GM19452 (cell line): ENCODE data around the gene D2HGDH.
"Not testable (repeated sequence)": the region's sequence is repeated elsewhere in the genome, so short reads cannot be mapped to it uniquely, and the experiment has no call there.

Experiments
- ATAC-seq: cut with Tn5 transposase; IDR thresholded peaks from one replicate; pipeline ENCODE4 v1.9.1; 2021; ENCODE audit not compliant: unreplicated experiment

The D2HGDH gene

GRCh38 chr2:241724975-241725870, 9.2 kb upstream of the D2HGDH start:
- no peak for ATAC-seq

- no peak for ATAC-seq
Observed at GRCh38 chr2:241726459-241726858, 8.0 kb upstream of the D2HGDH start.

GRCh38 chr2:241728000-241728399, 6.4 kb upstream of the D2HGDH start:
- no peak for ATAC-seq

GRCh38 chr2:241728627-241729026, 5.8 kb upstream of the D2HGDH start:
- ATAC-seq, result no peak

- ATAC-seq, result no peak
Observed at GRCh38 chr2:241729868-241730267, 4.6 kb upstream of the D2HGDH start.

- ATAC-seq, result no peak
Observed at GRCh38 chr2:241730671-241731293, 3.6 kb upstream of the D2HGDH start.

GRCh38 chr2:241732513-241733186, 1.8 kb upstream of the D2HGDH start:
- not testable (repeated sequence) for ATAC-seq

GRCh38 chr2:241733391-241734207, 831 bp upstream of the D2HGDH start:
- no peak for ATAC-seq

GRCh38 chr2:241734208-241734466, 293 bp upstream of the D2HGDH start:
- ATAC-seq, result peak; percentile 26

GRCh38 chr2:241736111-241736510, 1.7 kb downstream of the D2HGDH start:
- no peak for ATAC-seq

- no peak for ATAC-seq
Observed at GRCh38 chr2:241738040-241738686, 3.7 kb downstream of the D2HGDH start.

GRCh38 chr2:241739177-241739576, 4.7 kb downstream of the D2HGDH start:
- no peak for ATAC-seq

- ATAC-seq, result no peak
Observed at GRCh38 chr2:241739651-241740050, 5.2 kb downstream of the D2HGDH start.

- no peak for ATAC-seq
Observed at GRCh38 chr2:241741016-241741415, 6.6 kb downstream of the D2HGDH start.

- no peak for ATAC-seq
Observed at GRCh38 chr2:241742320-241742939, 8.0 kb downstream of the D2HGDH start.

- not testable (repeated sequence) for ATAC-seq
Observed at GRCh38 chr2:241743008-241743407, 8.6 kb downstream of the D2HGDH start.

- no peak for ATAC-seq
Observed at GRCh38 chr2:241743620-241744019, 9.2 kb downstream of the D2HGDH start.

GRCh38 chr2:241744028-241744754, 9.8 kb downstream of the D2HGDH start:
- ATAC-seq, result no peak

- no peak for ATAC-seq
Observed at GRCh38 chr2:241745276-241745675, 10.8 kb downstream of the D2HGDH start.

- no peak for ATAC-seq
Observed at GRCh38 chr2:241746084-241746483, 11.7 kb downstream of the D2HGDH start.
